Renal cortical epithelial cell (primary cell): ENCODE data around the gene APBB3. TPM values are rescaled to one million over a fixed set of nuclear protein-coding genes. Genes with fewer than 3 reads are reported as not detected.

Experiments
- DNase-seq: peaks from one replicate; pipeline ENCODE4 v3.0.0-alpha.2; 2011; ENCODE audit warnings: low read depth
- total RNA-seq: library from RNA; depleted of rRNA; stranded (reverse); fragments of >200 nt; gene quantifications from 2 replicates; pipeline ENCODE4 v1.2.3, GENCODE V29; 2014

APBB3 gene
- total RNA-seq, 1 donor from 2014 or later = 21.5 TPM

- no peak for DNase-seq
Measured at GRCh38 chr5:140555747-140556312, 8.6 kb downstream of the APBB3 start.

GRCh38 chr5:140554454-140554853 is 9.9 kb downstream of the APBB3 start:
- DNase-seq = peak; percentile 39

DNA sequence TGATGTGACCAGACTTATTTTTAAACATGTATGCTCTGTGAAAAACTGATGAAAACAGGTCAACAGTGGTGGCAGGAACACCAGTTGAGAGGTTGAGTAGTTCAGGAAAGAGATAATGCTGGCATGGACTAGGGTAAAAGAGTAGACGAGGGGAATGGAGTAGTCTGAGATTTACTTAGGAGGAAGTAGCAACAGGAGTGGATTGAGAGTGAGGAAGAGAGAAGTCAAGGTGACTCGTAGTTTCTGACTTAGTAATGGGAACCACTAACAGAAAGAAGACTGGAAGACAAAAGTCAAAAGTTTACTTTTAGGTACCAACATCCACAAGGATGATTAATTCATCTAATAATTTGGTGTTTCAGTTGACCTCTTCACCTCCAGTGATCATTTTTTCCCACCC is 10.7 kb downstream of the APBB3 start:
- no peak for DNase-seq

DNA sequence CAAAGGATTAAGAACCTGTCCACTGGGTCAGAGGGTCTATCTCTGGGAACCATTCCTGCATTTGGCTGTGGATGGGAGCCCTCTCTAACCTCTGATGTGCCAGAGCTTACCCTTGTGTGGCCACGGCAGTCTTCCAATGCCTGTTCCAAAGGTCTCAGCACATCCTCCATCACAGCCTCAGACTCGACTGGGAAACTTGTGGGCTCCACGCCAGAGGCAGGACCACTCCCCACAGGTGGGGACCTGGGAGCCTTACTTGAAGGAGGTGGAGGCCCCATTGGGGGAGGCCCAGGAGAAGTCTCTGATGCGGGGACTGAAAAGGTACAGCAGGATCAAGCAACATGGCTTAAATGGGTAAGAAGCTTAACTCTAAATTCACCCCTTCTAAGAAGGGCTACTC is 12.5 kb downstream of the APBB3 start:
- no peak for DNase-seq

- DNase-seq = no peak
Measured at GRCh38 chr5:140550147-140551079, 14.0 kb downstream of the APBB3 start.

DNA sequence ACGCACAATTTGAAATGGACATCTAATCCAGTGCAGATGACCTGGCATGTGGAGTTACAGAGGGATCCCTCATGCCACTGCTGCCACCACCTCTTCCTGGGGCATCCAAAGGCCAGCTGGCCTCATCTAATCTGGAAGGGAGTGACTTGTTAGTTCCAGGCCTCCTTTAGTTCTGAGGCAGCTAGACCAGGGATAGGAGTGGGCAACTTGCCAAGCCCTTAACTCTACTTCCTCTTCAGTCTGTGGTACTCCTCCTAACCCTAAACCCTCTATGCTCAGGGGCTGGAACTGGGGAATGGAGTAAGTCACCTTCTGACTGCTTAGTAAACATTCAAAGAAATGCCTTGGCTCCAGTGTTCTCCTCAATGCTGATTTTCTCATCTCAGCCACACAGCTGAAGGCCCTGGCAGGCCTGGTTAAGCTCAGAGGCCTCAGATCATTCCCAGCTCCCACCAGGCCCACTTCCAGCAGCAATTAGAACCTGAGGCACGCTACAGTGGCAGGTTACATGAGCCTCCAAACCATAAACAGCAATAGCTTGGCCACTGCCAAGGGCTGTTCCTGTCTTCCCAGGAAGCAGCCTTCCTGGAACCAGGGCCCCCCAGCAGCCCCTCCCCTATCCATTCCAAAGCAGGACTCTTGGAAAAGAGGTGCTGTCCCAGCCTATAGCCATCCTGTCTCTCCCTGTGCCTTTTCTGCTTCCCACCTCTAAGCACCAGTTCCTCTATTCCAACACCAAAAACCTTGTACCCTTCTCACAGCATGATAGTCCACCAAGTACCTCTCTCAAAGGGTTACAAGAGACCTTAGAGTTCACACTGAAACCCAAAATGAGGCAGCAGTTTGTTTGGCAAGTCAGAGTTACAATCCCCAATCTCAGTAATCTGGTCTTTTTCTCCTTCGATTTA is 14.9 kb downstream of the APBB3 start:
- no peak for DNase-seq

DNA sequence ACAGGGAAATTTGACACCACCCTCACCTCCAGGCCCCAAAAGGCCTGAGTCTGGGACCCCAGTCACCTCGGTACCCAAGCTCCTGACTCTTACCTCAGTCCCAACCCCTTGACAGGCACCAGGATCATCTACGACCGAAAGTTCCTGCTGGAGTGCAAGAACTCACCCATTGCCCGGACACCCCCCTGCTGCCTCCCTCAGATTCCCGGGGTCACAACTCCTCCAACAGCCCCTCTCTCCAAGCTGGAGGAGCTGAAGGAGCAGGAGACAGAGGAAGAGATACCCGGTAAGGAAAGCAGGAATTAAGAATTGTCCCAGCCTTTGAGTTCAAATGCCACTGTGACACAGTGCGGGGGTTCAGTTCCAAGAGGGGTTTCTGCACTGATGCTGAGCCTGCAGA is 15.6 kb downstream of the APBB3 start:
- DNase-seq = no peak

GRCh38 chr5:140548300-140548688 is 16.1 kb downstream of the APBB3 start:
- no peak for DNase-seq

DNA sequence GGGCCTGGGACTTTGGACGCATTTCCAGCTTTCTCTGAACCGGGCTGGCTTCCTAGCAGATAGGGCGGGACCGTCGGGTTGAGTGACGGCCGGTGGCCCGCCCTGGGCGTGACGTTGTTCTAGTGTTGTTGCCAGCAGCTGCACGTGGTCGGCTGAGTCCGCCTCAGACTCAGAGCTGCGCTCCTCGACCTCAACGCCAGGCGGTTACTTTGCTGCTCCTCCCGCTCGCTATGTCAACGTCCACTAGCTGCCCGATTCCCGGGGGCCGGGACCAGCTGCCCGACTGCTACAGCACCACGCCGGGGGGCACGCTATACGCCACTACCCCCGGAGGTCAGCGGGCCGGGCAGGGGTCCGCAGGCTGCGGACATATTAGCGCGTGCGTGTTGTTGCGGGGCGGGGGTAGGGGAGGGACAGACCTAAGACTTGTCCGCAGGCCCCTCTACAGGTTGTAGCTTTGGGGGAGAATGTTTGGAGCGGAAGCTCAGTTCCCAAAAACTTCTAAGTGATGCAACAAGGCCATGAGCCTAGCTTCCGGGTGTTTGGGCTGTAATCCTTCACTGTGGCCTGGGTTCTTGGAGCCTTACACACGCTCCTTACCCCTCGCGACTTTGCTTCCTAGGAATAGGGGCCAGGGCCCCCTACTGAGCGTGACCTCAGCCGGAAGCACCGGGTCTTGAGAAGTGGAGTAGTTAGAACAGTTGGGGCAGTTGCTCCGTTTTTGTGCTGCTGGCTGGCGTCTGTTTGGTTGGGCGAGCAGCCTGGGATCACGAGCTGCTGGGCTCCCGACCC is 16.7 kb downstream of the APBB3 start, which contains the start of gene EIF4EBP3:
TSS of gene EIF4EBP3 (plus strand) at position 155 of the 792 bp plus-strand sequence. CDS start at position 231, 76 bp downstream.
- DNase-seq = peak; percentile 92

- DNase-seq = no peak
Measured at GRCh38 chr5:140546851-140547507, 17.4 kb downstream of the APBB3 start.

GRCh38 chr5:140545606-140546005 is 18.8 kb downstream of the APBB3 start:
- DNase-seq = no peak

GRCh38 chr5:140544986-140545385 is 19.4 kb downstream of the APBB3 start:
- DNase-seq = no peak

- no peak for DNase-seq
Measured at GRCh38 chr5:140542972-140543371, 21.4 kb downstream of the APBB3 start.

DNA sequence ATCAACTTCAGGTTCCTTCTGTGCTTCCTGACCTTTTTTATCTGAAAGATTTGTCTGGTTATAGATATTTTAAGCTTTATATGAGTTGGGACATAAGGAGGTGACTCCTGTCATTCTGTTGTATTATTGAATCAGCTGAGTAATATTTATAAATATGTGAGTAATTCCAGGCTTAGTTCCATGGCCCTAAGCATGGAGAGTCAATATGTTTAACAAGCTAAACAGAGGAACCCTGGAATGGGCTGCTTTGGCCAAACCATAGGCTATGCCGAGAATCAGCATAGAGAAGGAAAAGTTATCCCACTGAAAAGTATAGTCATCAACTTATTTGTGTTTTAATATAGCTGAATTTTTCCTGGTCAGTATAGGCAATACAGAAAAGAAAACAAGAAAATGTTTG is 24.2 kb downstream of the APBB3 start:
- no peak for DNase-seq

GRCh38 chr5:140524003-140524402 is 40.4 kb downstream of the APBB3 start:
- DNase-seq = no peak

GRCh38 chr5:140513124-140513523 is 51.3 kb downstream of the APBB3 start:
- DNase-seq = no peak

DNA sequence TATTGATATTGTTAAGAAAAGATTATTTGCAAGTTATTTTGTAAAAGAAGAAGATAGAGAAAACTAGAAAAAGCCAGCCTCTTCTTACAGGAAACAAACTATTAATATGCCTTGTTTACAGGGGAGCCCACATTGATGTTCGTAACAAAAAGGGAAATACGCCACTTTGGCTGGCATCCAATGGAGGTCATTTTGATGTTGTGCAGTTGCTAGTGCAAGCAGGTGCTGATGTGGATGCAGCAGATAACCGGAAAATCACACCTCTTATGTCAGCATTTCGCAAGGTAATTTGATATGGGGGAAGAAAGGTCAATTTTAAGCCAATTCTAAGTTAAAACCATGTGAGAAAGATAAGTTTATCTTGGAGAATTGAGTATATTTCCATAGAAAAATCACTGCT is 54.5 kb downstream of the APBB3 start:
- DNase-seq = no peak
